ENCODE results near the gene PITX2.

PITX2 gene

GRCh38 chr4:110610620-110610939 lies 12.3 kb downstream of the PITX2 start:
- no peak overlapping the region for H3K4me3 ChIP-seq (ENCODE audit: control insufficient read depth, low read depth, low read length)
- TF ChIP-seq CTCF (IDR thresholded peaks at IDR 0.05; ENCODE audit: control insufficient read depth, insufficient read depth, low read depth, low read length, missing control alignments): no peak
- no peak for DNase-seq (ENCODE audit: low read depth)

- DNase-seq (ENCODE audit: low read depth): no peak
- no peak overlapping the region for H3K4me3 ChIP-seq (ENCODE audit: control insufficient read depth, low read depth, low read length)
- TF ChIP-seq CTCF (IDR thresholded peaks at IDR 0.05; ENCODE audit: control insufficient read depth, insufficient read depth, low read depth, low read length, missing control alignments): no peak
Observed at GRCh38 chr4:110609044-110609750, 13.7 kb downstream of the PITX2 start.

- no peak for TF ChIP-seq CTCF (IDR thresholded peaks at IDR 0.05; ENCODE audit: control insufficient read depth, insufficient read depth, low read depth, low read length, missing control alignments)
- H3K4me3 ChIP-seq (ENCODE audit: control insufficient read depth, low read depth, low read length): no peak overlapping the region
- DNase-seq (ENCODE audit: low read depth): no peak
Observed at GRCh38 chr4:110605077-110605476, 17.8 kb downstream of the PITX2 start.

GRCh38 chr4:110602061-110602460 lies 20.8 kb downstream of the PITX2 start:
- H3K4me3 ChIP-seq (ENCODE audit: control insufficient read depth, low read depth, low read length): no peak overlapping the region
- no peak for TF ChIP-seq CTCF (IDR thresholded peaks at IDR 0.05; ENCODE audit: control insufficient read depth, insufficient read depth, low read depth, low read length, missing control alignments)
- no peak for DNase-seq (ENCODE audit: low read depth)

GRCh38 chr4:110597582-110597981 lies 25.3 kb downstream of the PITX2 start:
- H3K4me3 ChIP-seq (ENCODE audit: control insufficient read depth, low read depth, low read length): no peak overlapping the region
- DNase-seq (ENCODE audit: low read depth): no peak
- no peak for TF ChIP-seq CTCF (IDR thresholded peaks at IDR 0.05; ENCODE audit: control insufficient read depth, insufficient read depth, low read depth, low read length, missing control alignments)

- no peak overlapping the region for H3K4me3 ChIP-seq (ENCODE audit: control insufficient read depth, low read depth, low read length)
- no peak for TF ChIP-seq CTCF (IDR thresholded peaks at IDR 0.05; ENCODE audit: control insufficient read depth, insufficient read depth, low read depth, low read length, missing control alignments)
- DNase-seq (ENCODE audit: low read depth): no peak
Observed at GRCh38 chr4:110596431-110596830, 26.4 kb downstream of the PITX2 start.

GRCh38 chr4:110595583-110595982 lies 27.3 kb downstream of the PITX2 start:
- no peak for DNase-seq (ENCODE audit: low read depth)
- no peak for TF ChIP-seq CTCF (IDR thresholded peaks at IDR 0.05; ENCODE audit: control insufficient read depth, insufficient read depth, low read depth, low read length, missing control alignments)
- H3K4me3 ChIP-seq (ENCODE audit: control insufficient read depth, low read depth, low read length): no peak overlapping the region
